NCI-H526 treated with DMSO at 0.1 percent for 48 hours (cell line): ENCODE measurements around the gene HS6ST1.

Source experiments
- DNase-seq: peaks from one replicate; lab custom pipeline; 2025; lab: John Stamatoyannopoulos, UW

Gene HS6ST1

GRCh38 chr2:128237911-128238697, 80.6 kb downstream of the HS6ST1 start:
- DNase-seq: no peak

- no peak for DNase-seq
These were observed 81.6 kb downstream of the HS6ST1 start for GRCh38 chr2:128237081-128237534.

GRCh38 chr2:128236491-128237035, 82.1 kb downstream of the HS6ST1 start:
- DNase-seq: no peak

- DNase-seq: no peak
These were observed 83.1 kb downstream of the HS6ST1 start for GRCh38 chr2:128235581-128235980.

DNA sequence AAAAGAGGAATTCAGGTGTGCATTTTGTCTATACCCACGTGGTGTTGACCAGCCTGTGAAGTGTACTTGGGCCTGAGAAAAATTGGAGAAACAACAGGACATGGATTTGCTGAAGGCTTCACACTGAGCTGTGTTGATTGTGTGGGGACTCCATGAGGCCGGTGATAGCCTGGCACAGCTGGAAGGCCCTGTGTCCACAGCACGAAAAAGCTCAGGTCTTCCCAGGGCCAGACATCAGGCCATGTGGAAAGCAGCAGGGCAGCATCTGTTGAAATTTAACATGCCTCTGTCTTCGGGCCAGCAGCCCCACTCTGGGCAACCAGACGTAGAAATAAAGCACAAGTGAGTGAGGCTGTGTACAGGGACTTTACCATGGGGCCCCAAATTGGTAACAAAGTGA, 84.1 kb downstream of the HS6ST1 start:
- DNase-seq: no peak

DNA sequence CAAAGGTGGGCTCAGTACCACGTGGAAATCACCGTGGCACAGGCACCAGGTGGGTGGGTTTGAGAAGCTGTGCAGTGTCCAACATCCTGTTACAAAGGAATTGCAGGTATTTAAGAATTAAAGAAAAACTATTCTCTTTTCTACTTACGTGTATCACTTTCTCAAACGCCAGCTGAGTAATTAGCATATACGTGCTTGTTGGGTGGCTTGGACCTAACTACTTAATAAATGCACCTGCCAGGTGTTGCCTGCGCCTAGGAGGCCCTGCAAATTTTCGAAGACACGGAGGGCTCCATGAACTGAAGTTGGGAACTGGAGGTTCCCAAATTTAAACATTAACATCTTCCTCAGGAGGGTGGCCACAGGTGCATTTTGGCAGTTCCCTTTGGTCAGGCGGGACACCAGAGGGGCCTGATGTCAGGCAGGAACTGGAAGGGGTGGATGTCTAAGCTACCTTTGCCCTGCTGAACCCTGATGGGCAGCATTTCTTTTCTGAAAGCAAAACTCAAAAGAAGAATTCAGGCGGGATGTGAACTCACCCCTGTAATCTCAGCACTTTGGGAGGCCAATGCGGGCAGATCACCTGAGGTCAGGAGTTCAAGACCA, 84.8 kb downstream of the HS6ST1 start:
- peak; percentile 68 for DNase-seq

DNA sequence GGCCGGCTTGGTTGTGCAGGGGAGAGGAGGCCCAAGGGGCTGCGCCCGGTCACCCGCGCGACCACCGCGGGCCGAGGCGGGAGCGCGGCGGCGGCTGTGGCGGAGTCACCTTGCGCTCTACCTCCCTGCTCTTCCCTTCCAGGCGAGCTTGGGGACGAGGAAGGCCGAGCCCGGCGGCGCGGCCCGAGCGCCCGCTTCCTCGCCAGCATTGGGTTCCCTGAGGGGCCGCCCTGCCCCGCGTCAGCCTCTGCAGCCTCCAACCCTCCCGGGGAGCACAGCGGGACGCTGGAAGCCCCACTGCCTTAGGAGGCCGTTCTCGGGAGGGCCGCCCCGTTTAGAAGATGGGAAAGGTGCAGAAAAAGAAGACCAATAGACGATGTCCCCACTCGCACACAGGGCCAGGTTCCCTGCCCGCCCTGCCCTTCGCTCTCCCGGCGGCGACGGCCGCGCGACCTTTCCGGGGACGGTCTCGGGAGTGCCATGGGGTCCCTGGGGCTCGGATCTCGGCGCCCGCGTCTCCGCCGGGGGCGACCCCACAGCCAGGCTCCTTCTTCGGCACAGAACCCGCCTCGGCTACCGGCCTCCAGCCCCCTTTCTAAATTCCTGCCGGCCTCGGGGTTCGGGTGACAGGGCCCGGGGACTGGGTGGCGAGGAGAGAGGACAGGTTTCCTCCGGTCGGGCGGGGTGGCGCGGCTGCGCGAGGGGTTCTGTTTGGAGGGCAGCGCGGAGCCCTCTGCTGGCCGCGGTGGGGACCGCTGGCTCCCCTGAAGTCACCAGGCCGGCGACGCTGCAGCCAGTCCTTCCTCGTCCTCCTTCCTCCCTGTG, 85.5 kb downstream of the HS6ST1 start:
- DNase-seq: peak; percentile 68

GRCh38 chr2:128228894-128229293, 89.8 kb downstream of the HS6ST1 start:
- DNase-seq: no peak

DNA sequence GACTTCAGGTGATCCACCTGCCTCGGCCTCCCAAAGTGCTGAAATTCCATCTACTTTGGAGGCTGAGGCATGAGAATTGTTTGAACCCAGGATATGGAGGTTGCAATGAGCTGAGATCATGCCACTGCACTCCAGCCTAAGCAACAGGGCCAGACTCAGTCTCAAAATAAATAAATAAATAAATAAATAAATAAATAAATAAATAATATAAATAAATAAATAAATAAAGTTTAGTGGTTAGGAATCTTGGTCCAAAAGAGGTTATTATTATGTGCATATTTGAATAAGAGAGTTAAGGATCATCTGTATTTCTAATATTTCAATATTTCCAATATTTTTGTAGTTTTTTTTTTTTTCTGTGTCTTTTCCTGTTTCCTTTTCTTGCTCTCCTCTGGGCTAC, 90.8 kb downstream of the HS6ST1 start:
- no peak for DNase-seq

DNA sequence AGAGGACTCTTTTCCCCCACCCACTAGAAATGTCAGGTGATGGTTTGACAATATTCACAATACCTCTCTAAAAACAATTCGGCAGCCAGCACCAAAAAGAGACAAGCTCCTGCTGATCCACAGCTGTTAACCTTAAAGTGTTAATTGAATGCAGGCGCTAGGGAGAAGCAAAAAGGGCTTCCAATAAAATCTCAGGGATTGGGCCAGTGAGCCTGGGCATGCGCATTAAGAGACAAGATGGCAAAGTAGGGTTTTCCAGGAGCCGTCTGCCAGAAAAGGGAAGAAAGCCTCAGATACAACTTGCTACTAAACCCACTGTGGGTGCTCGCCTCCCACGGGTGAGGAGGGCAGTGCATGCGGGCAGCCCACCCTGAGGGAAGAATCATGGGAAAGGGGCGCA, 98.8 kb downstream of the HS6ST1 start:
- DNase-seq: no peak

DNA sequence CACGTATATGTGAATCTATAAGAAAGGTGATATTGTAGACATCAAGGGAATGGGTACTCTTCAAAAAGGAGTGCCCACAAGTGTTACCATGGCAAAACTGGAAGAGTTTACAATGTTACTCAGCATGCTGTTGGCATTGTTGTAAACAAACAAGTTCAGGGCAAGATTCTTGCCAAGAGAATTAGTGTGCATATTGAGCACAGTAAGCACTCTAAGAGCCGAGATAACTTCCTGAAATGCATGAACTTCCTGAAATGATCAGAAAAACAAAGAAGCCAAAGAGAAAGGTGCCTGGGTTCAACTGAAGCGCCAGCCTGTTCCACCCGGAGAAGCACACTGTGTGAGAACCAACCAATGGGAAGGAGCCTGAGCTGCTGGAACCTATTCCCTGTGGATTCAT, 101.0 kb downstream of the HS6ST1 start:
- DNase-seq: no peak

DNA sequence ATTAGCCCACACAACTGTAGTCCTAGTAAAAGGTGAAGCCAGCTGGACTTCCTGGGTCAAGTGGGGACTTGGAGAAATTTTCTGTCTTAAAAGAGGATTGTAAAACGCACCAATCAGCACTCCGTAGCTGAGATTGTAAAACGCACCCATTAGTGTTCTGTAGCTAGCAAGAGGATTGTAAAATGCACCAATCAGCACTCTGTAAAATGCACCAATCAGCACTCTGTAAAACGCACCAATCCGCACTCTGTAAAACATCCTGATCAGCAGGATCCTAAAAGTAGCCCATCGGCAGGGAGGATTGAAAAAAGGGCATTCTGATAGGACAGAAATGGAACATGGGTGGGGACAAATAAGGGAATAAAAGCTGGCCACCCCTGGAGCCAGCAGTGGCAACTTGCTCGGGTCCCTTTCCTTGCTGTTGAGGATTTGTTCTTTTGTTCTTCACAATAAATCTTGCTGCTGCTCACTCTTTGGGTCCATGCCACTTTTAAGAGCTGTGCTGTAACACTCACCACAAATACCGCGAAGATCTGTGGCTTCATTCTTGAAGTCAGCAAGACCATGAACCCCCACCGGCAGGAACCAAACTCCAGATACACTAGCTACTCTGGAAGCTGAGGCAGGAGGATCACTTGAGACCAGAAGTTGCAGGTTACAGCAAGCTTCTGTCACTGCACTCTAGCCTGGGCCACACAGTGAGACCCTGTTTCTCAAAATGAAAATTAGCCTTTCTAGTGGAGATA, 102.6 kb downstream of the HS6ST1 start:
- DNase-seq: no peak
